ELF-1 (cell line): Measurements from ENCODE around the gene ARSK.

Experiments used
- DNase-seq: peaks from one replicate; pipeline ENCODE4 v3.0.0-alpha.2; 2016; ENCODE audit warnings: low read depth, low spot score

The ARSK gene, protein sequence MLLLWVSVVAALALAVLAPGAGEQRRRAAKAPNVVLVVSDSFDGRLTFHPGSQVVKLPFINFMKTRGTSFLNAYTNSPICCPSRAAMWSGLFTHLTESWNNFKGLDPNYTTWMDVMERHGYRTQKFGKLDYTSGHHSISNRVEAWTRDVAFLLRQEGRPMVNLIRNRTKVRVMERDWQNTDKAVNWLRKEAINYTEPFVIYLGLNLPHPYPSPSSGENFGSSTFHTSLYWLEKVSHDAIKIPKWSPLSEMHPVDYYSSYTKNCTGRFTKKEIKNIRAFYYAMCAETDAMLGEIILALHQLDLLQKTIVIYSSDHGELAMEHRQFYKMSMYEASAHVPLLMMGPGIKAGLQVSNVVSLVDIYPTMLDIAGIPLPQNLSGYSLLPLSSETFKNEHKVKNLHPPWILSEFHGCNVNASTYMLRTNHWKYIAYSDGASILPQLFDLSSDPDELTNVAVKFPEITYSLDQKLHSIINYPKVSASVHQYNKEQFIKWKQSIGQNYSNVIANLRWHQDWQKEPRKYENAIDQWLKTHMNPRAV

DNA sequence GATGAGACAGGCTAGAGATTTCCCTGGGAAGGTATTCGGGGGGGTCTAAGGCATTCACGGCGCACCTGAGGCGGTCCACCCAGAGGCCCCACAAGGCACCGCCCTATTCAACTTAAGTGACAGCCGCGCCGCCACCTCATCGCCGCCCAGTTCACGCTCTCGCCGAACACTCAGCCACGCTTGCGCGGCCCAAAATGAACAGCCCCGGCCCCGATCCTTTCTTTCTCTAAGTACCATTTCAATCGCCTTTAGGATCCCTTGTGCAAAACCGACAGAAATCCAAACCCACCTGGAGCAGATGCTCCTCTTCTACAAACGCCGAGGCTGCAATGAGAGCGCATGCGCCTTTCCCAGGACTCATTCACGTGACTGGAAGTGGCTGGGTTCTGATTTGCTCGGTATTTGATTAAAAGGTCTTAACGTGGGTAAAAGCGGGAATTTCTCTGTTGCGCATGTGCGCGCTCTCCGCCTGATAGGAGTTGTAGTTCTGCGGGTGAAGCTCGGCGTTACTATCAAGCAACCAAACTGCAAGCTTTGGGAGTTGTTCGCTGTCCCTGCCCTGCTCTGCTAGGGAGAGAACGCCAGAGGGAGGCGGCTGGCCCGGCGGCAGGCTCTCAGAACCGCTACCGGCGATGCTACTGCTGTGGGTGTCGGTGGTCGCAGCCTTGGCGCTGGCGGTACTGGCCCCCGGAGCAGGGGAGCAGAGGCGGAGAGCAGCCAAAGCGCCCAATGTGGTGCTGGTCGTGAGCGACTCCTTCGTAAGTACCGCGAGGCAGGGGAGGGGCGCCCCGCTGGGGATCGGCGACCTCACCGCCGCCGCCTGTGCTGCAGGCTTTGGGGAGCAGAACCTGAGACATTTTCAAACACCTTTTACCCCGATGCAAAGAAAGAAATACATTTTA, at the start of gene ARSK, which contains the start of gene SKIC3:
Gene ARSK (plus strand): TSS at position 455 of the 902 bp plus-strand sequence. CDS start 178 bp downstream, at position 633.
Gene SKIC3 (minus strand): TSS at position 331 of the 902 bp plus-strand sequence. CDS start 7,827 bp downstream, outside the sequence.
- DNase-seq: peak; percentile 99

DNA sequence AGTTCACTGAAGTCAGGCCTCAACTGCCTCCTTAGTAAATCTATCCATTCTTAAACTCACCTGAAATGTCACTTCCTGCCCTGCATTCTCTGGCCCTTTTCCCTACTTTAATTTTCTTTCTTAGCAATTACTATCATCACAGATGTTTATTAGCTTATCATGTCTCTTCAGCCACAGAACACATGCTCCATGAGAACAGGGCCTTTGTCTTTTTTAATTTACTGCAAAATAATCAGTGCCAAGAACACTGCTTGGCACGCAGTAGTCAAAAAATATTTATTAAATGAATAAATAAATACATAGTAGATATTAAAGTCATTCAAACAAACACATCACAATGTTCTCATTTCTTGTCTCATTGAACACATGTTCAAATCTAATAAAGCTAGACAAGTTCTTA, 46.4 kb upstream of the ARSK start:
- DNase-seq: no peak

DNA sequence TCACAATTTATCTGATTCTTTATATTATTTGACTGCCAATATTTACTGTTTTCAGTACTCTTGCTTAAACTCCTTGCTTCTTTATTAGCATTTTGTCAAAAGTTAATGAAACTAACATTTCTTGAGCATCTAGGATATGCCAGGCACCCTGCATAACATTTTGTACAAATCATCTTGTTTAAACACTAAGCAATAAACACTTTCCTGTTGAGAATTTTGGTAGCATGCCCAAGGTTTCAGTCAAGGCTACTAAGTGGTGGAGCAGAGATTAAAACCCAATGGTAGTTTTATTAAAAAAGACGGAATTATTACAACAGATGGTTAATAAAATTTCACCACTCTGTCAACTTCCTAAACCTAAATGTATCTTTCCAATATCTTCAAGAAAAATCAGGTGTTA, 43.3 kb upstream of the ARSK start:
- no peak for DNase-seq

DNA sequence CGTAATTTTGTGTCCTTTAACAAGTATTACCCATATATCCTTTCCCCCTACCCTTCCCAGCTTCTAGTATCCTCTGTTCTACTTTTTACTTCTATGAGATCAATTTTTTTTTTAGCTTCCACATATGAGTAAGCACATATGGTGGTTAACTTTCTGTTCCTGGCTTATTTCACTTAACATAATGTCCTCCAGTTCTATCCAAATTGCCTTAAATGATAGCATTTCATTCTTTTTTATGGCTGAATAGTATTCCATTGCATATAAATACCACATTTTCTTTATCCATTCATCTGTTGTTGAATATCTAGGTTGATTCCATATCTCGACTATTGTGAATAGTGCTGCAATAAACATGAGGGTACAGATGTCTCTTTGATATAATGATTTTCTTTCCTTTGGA, 36.5 kb upstream of the ARSK start:
- DNase-seq: no peak

DNA sequence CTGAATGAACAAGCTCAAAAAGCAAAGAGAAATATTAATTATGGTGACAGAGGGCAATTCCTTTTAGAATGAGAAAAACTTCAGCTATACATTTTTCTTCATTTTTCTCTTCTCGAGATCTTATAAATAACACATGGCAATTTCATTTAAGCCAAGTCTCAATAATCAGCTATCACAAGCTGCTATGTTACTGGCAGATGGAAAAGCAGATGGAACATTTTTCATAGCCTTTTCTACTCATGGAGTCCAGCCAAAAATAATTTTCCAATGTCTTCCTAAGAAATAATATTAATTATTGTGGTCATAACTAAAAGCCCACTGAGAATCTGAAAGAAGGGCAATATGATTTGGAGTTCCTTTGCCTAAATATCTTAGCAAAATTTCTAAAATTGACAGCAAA, 35.8 kb upstream of the ARSK start:
- DNase-seq: no peak

DNA sequence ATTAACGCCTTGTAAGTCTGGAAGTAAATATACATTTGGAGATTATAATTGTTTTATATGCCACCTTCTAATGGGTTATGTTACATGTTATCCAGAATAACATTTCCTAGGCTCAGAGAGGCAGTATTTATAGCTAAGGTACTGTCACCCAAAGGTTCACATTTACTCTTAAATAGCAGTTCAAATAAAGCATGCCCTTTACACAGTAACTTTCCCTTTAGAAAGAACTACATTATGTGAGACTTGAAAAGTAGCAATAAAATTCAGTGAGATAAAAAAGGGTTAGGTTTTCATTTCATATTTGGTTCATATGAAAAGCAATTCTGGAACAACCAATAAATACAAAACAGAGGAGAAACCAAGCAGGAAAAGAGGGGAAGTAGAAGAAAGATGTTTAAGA, 35.2 kb upstream of the ARSK start:
- no peak for DNase-seq

DNA sequence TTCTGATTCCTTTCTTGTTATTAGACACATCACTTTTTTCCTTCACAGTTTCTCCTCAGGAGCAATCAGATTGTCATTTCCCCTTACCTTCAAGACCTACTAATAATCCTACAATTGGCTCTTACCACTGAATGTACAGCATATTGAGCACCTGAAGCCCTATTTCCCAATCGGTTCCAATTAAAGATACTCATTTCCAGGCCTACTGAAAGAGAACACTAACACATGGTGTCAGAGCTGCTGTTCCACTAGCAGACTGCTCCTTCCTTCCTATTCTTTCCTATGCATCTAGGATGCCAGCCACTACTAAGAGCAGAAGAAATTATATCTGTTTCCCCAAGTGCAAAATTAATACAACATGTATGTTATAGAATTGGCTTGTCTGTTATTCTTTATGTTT, 34.7 kb upstream of the ARSK start:
- no peak for DNase-seq

DNA sequence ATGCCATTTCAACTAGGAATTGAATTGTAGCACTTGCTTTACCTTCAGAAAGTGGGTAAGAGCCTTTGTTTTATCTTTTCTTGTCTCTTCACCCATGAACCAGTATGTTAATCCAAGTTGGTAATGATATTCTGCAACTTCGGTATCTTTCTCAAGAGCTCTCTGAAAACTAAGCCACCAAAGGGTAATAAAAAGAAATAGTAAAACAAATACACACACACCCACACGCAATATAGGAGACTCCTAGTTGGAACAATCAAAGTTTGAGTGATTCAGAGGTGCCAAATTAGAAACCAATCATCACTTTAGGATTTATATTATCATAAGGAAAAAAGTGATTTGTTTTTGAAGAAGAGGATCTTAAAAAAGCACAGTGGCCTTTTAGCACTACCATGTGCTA, 30.5 kb upstream of the ARSK start:
- no peak for DNase-seq

DNA sequence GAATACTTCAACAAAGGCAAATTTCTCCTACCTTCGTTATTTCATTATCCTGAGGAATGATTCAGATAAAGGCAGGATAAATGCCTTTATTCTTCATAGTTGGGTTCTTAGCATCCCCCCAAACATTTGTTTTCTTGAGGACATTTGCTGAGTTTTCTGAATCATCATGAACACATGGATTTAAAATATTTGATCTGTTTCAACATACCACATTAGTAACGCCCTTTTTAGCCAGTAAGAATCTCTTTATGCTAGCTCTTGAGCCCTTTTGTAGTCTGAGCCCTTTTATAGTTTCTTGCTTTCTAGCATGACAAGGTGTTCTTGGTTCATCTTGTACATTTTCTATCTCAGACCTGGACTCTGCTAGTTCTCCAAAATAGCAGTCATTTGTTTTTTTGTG, 28.0 kb upstream of the ARSK start:
- no peak for DNase-seq

DNA sequence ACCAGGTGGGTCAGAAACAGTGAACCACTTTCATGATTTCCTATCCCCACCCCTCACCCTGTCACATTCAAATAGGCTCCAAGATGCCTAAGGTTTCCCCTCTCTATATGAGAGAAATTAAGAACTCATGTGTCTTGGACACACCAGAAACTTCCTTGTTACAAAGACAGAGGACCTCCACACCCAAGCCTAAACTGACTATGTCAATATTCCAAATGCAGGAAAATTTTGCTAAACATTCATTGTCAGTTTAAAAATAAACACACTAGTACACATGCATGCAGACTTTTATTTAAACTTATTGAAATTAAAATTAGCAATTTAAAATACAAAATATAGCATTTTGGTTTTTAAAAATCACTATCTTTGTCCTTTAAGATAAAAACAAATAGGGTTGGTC, 26.3 kb upstream of the ARSK start:
- no peak for DNase-seq

DNA sequence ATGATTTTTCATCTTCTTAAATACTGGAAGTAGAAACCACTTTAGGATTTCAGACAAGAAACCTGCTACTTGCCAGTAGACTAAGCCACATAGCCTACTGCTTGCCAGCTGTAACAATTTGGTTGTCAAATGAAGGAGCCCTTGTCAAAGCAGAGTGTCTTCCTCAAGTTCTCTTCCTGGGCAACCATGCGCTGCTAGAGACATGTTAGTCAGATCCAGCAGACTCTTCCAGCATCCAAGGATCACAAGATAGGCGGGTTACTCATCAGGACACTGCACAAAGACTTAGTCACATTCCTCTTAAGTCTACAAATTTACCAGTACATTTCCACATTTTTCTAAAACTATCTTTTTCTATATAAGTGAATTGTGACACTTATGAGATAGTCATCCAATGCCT, 24.5 kb upstream of the ARSK start:
- DNase-seq: no peak

DNA sequence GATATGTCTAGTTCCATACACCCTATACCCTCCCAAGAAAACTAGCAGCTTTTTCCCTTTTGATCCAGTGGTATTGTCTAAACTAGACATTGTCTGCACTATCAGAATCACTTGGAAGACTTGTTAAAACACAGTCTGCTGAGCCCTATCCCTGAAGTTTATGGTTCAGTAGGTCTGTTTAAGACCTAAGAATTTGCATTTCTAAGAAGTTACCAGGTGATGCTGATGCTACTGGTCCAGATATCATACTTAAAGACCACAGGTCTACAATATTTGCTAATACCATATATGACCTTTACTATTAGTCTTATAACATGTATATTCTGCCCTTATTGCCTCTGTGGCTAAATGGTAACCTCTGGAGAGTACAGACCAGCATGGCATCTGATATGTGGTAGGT, 23.4 kb upstream of the ARSK start:
- DNase-seq: no peak

DNA sequence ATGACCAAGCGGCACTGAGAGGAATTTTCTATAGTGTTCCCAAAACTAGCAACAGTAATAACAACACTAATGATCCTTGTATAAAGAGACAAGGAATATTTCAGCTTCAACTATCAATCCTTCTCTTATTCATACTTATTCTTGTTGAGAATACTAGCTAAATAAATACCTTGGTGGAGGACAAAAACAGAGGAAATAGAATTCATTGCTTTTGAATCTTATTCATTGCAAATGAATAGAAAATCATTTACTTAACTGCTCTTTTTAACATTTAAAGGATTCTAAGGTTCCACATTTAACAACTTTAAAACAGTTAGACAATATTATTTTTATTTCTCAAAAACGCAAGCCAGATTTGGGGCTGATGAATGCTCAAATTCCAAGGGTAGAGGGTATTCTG, 22.5 kb upstream of the ARSK start:
- no peak for DNase-seq

DNA sequence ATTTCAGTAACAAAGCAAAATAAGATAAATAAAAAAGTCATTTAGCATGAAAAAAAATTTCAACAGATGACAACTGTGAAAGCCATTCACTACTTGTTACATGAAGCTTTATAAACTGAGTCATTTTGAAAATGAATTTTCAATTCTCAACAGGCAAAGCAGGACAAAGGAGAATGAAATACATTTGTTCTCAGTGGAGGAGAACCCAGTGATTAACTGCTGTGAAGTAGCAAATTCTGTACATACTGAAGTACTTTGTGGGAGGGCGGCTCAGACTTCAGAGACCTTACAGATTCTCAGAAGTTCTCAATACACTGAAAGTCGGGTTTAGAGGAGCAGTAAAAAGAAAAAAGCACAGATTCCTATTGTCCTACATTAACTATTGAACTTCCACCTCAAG, 21.8 kb upstream of the ARSK start:
- no peak for DNase-seq

DNA sequence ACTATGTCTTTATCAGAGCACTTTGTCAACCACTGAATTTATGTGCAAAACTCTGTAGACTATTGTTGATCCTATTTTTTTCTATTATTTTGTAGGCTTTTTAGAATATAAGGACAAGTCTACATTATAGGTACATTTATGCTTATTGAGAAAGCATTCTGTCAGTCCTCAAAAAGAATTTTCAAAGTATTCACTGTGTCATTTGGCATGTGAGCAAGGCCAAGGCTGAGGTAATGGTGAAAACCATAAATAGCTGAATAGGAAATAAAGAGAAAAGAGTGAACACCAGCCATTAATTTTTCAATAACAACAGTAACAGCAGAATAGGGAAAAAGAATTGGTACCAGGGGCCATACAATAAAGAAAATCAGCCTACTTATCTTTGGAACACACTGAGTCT, 21.1 kb upstream of the ARSK start:
- no peak for DNase-seq

DNA sequence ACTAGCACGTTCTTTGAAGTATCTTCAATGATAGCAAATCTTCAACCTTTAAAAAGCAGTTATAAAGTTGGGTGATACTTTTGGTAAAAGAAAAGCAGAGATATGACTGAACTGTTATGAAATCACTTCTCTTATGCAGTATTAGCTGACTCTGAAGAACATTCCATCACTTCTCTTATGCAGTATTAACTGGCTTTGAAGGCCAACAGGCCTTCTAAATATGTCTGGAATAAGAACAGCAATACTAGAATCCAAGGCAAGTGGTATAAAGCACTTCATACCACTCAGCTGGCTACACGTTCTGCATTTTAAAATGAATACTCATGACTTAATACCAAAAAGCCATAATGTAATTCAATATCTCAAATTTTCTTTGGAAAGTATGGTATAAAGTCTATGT, 17.4 kb upstream of the ARSK start:
- DNase-seq: no peak

DNA sequence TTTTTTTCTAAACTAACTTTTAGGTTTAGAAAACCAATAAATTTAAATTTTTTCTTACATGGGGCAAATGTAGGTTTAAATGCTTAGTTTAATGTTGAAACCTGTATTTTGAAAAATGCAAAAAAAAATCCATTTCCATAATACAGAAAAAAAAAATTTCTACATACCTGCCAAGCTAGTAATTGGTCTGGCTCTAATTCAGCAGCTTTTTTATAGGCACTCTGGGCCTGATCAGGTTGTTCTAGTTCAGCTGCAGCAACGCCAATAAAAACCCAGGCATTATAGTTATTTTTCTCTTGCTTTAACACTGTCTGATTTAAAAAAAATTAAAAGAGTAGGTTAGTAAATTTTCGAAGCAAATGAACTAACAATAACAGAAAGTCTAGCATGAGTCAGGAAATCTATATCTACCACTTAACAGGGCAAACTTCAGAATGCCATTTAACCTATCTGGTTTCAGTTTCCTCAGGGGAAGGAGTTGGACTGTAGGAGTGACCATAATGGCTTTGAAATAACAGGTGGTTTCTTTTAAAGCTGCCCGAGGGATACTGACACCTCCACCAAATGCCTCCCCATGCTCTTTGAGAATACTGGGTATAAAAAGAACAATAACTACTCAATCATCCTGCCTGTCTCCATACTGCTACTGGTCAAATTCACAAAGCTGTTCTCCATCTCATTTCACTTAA, 11.7 kb upstream of the ARSK start:
- DNase-seq: no peak

DNA sequence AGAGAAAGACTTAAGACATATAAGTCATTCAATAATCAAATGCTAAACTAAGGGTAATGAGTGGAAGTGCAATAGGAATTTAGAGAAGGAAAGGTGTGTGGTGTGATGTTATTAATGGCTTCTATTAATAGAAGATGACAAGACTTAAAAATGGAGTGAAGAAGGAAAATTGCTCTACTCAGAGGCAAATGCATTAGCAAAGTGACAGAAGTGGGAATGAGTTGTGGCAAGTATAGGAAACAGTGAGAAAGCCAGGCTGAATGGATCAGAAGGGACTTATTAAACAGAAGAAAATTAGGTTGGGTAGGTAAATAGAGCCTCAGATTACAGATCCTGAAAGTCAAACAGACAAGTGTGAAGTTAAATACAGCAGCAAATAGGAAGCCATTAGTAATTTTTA, 5.9 kb upstream of the ARSK start:
- no peak for DNase-seq

DNA sequence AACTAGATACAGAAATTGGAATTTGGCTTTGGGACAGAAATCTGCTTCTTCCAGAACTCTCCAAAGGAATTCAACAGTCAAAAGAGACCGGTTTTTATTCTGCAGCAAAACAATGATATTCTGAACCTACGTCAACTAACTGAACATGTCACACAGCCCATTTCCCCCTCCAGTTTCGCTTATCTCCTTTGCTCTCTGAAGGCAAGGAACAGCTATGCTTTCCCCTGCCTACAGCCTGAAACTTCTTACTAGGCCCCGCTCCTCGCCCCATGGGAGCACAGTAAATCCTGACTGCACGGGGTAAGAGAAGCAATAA, 612 bp upstream of the ARSK start:
- no peak for DNase-seq

DNA sequence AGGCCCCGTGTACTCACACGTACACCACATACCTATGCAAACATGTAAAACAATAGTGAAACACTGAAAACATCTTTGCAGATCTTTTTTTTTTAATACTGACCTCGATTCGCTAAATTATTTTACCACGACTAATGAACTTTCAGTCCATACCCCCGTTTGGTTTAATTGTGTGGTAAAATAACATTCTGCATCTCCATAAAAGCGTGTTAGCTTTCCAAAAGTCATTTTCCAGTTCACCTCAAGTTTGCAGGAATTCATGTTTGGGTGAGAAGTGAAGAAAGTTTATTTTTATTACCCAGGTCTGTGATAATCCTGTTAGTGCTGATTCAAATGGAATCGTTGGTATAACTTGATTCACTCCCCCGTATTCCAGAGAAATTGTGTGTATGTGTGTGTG, 652 bp downstream of the ARSK start:
- no peak for DNase-seq

DNA sequence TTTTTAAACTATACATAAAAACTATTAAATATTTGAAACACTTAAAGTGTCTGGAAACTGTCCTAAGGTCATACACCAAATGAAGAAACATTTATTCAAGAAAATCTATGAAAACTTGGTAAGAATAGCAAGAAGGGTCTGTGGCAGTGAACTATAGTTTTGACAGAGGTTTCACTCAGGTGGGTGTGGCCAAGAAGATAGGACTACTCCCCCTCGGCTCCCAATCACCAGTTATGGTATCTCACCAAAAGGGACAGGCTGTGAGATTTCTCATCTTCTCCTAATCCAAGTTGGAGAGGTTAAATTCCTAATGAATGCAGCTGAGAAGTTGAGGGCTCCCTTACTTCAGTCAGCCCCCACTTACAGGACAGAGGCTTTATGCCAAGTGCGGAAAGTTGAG, 2.9 kb downstream of the ARSK start:
- DNase-seq: no peak

DNA sequence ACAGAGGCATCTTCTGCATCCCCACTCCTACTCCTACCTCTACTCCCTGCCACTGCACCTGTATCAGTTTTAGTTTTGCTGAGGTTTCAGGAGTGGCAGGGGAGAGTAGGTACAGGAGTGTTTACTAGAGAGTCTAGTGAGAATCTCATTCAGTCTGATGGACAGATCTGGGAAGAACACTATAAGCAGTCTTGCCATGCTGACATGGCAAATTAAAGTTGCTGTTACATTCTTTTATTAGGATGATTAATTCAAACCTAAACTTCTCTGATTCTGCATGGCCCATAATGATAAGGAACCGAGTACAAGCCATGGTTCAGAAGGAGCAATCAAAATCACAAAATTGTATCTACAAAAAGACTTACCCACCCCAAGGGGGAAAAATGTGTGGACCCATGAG, 7.4 kb downstream of the ARSK start:
- no peak for DNase-seq
